ENCODE data around the gene ZSWIM5. TPM values are rescaled to one million over a fixed set of nuclear protein-coding genes. Genes with fewer than 3 reads are reported as not detected.

The ZSWIM5 gene
- total and polyA plus RNA-seq, 9 of the 15 experiments (the other 6 are each of a cell fraction or from before 2014, with no cell fraction given): under 0.01 to 0.07 (median 0.03) TPM; not detected in 3

- no peak for TF ChIP-seq STAT6 (CRISPR knock-in tag; IDR thresholded peaks at IDR 0.05)
- TF ChIP-seq ATF7 (IDR thresholded peaks at IDR 0.05): peak; percentile 62
- peak; percentile 58; the same call in 1 of the 2 replicates for TF ChIP-seq ELF4 (CRISPR knock-in tag; IDR thresholded peaks at IDR 0.05)
- no peak for TF ChIP-seq ZNF133 (CRISPR knock-in tag; IDR thresholded peaks at IDR 0.05)
- TF ChIP-seq C11orf30 (IDR thresholded peaks at IDR 0.05; ENCODE audit: low read depth): no peak
- no peak for TF ChIP-seq ZNF263 (CRISPR knock-in tag; IDR thresholded peaks at IDR 0.05; ENCODE audit: borderline replicate concordance)
- no peak for TF ChIP-seq HDAC6 (IDR thresholded peaks at IDR 0.05; ENCODE audit: low read depth, low read length)
- TF ChIP-seq ZNF518B (CRISPR knock-in tag; IDR thresholded peaks at IDR 0.05): no peak
- peak; percentile 87 for TF ChIP-seq NBN (IDR thresholded peaks at IDR 0.05; ENCODE audit: low read depth)
- TF ChIP-seq ZKSCAN8 (CRISPR knock-in tag; IDR thresholded peaks at IDR 0.05): no peak
- TF ChIP-seq SMARCA4 (IDR thresholded peaks at IDR 0.05): no peak; the same call in 1 of the 2 replicates
- TF ChIP-seq, protein P1, sequence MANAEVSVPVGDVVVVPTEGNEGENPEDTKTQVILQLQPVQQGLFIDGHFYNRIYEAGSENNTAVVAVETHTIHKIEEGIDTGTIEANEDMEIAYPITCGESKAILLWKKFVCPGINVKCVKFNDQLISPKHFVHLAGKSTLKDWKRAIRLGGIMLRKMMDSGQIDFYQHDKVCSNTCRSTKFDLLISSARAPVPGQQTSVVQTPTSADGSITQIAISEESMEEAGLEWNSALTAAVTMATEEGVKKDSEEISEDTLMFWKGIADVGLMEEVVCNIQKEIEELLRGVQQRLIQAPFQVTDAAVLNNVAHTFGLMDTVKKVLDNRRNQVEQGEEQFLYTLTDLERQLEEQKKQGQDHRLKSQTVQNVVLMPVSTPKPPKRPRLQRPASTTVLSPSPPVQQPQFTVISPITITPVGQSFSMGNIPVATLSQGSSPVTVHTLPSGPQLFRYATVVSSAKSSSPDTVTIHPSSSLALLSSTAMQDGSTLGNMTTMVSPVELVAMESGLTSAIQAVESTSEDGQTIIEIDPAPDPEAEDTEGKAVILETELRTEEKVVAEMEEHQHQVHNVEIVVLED (CRISPR knock-in tag; IDR thresholded peaks at IDR 0.05): no peak
- TF ChIP-seq, protein P2, sequence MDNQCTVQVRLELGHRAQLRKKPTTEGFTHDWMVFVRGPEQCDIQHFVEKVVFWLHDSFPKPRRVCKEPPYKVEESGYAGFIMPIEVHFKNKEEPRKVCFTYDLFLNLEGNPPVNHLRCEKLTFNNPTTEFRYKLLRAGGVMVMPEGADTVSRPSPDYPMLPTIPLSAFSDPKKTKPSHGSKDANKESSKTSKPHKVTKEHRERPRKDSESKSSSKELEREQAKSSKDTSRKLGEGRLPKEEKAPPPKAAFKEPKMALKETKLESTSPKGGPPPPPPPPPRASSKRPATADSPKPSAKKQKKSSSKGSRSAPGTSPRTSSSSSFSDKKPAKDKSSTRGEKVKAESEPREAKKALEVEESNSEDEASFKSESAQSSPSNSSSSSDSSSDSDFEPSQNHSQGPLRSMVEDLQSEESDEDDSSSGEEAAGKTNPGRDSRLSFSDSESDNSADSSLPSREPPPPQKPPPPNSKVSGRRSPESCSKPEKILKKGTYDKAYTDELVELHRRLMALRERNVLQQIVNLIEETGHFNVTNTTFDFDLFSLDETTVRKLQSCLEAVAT (IDR thresholded peaks at IDR 0.05): peak in 1 of 2 experiments; percentile 84; a peak in 2 of 4 replicates
- TF ChIP-seq BMI1 (IDR thresholded peaks at IDR 0.05; ENCODE audit: low read length): no peak
Observed at GRCh38 chr1:45010855-45011811, 195.3 kb downstream of the ZSWIM5 start, which contains the start of gene HECTD3 (continued).
